ENCODE measurements around the gene NCK1. TPM values are rescaled to one million over a fixed set of nuclear protein-coding genes. Genes with fewer than 3 reads are reported as not detected.

The NCK1 gene
- total RNA-seq, 4 donors from 2014 or later = 11.9 to 48.7 (median 33.5) TPM

- Histone ChIP-seq H3K27me3 (no peaks in the 10 kb centered on the region), H3K4me1 (no peaks in the 10 kb centered on the region), H3K9me3 (no peaks in the 10 kb centered on the region), H3K4me3 (no peak overlapping the region), H3K27ac (no peak overlapping the region), H3K36me3 (peaks cover 0 to 5% (median 0%) of the 10 kb centered on the region in 3 donors)
- TF ChIP-seq CTCF (IDR thresholded peaks at IDR 0.05) (no peak), POLR2A (IDR thresholded peaks at IDR 0.05) (no peak)
- no peak for DNase-seq
These were observed 17.3 kb upstream of the NCK1 start for GRCh38 chr3:136844724-136845123.

- no peaks in the 10 kb centered on the region for H3K36me3 ChIP-seq
- H3K27ac ChIP-seq = no peak overlapping the region
- H3K27me3 ChIP-seq = no peaks in the 10 kb centered on the region
- no peak for TF ChIP-seq CTCF (IDR thresholded peaks at IDR 0.05)
- no peak for TF ChIP-seq POLR2A (IDR thresholded peaks at IDR 0.05)
- H3K4me3 ChIP-seq = no peak overlapping the region
- no peaks in the 10 kb centered on the region for H3K4me1 ChIP-seq
- no peaks in the 10 kb centered on the region for H3K9me3 ChIP-seq
- no peak for DNase-seq
These were observed 9.8 kb upstream of the NCK1 start for GRCh38 chr3:136852180-136852579.

- H3K27me3 ChIP-seq = no peaks in the 10 kb centered on the region
- H3K4me3 ChIP-seq = no peak overlapping the region
- no peak overlapping the region for H3K27ac ChIP-seq
- DNase-seq = no peak
- no peaks in the 10 kb centered on the region for H3K9me3 ChIP-seq
- TF ChIP-seq CTCF (IDR thresholded peaks at IDR 0.05) (no peak), POLR2A (IDR thresholded peaks at IDR 0.05) (no peak)
- peaks cover 0 to 9% (median 0%) of the 10 kb centered on the region in 4 donors for H3K4me1 ChIP-seq
- no peaks in the 10 kb centered on the region for H3K36me3 ChIP-seq
These were observed 5.3 kb upstream of the NCK1 start for GRCh38 chr3:136856665-136857064.

GRCh38 chr3:136858381-136858780 lies 3.6 kb upstream of the NCK1 start:
- Histone ChIP-seq H3K36me3 (no peaks in the 10 kb centered on the region), H3K4me1 (peaks cover 0 to 9% (median 0%) of the 10 kb centered on the region in 4 donors), H3K4me3 (no peak overlapping the region), H3K27ac (no peak overlapping the region), H3K27me3 (no peaks in the 10 kb centered on the region), H3K9me3 (no peaks in the 10 kb centered on the region)
- TF ChIP-seq POLR2A (IDR thresholded peaks at IDR 0.05) (no peak), CTCF (IDR thresholded peaks at IDR 0.05) (no peak)
- no peak for DNase-seq

- Histone ChIP-seq H3K4me3 (peak overlapping the region in 3 of 4 donors; percentile 59 to 91 (median 84)), H3K27ac (peak overlapping the region in 1 of 4 donors; percentile 89), H3K36me3 (no peaks in the 10 kb centered on the region), H3K4me1 (peaks cover 0 to 9% (median 0%) of the 10 kb centered on the region in 4 donors), H3K27me3 (no peaks in the 10 kb centered on the region), H3K9me3 (no peaks in the 10 kb centered on the region)
- TF ChIP-seq CTCF (IDR thresholded peaks at IDR 0.05) (no peak), POLR2A (IDR thresholded peaks at IDR 0.05) (no peak)
- no peak for DNase-seq
These were observed 1.5 kb upstream of the NCK1 start for GRCh38 chr3:136860541-136860940.
